Activated CD4-positive, alpha-beta T cell treated with anti-CD3 and anti-CD28 coated beads for 4 hours (primary cell): ENCODE results near the gene FBXL13.
"Not testable (repeated sequence)": the region's sequence is repeated elsewhere in the genome, so short reads cannot be mapped to it uniquely, and the experiment has no call there.

Experiments used
- DNase-seq, 2 donors: peaks; one replicate each; pipeline ENCODE4 v3.0.0-alpha.2; 2020

FBXL13 gene

DNA sequence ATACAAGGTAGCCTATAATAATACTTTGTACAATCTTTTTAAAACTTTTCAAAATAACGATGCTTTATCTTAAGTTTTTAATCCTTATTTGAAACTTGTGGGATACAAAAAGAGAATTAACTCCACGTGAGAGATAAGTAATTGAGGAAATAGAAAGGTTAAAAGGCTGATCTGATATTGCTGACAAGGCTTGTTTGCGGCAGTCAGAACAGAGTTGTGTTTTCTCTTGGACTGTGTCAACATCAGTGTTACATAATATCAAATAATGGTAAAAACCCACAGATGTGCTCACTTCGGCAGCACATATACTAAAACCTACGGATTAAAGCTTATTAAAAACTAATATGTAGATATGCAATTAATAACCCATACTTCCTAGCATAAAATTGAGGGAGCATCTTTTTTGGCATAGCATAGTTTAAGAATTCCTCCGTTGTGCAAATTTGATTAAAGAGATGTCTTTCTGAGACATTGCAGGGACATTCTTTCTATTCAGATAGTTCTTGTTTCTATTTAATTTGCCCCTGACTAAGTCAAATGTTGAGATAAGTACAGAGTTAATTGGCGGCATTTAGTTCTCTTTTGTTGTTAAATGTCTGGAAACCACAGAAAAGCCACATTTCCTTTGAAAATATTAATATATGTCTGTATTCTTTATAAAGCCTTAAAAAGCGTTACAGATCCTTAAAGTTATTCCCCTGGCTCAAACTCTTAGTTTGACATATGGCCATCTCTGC is 262.5 kb downstream of the FBXL13 start:
- no peak for DNase-seq

DNA sequence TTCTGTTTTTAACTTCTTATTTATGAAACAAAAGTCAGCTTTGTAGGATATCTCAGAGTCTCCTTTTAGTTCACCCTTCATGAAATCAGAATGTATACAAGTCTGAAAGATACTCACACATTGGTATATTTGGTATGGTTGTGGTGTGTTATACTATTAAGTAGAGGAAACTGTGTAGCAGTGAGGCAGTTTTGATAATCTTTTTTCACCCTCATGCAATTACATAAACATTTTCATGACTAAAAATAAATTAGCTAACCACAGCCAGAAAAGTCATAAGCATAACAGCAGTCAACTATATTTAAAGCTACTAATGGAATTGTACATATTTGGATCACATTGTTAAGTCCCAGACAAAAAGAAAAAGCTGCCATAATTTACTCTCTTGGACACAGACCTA is 263.7 kb downstream of the FBXL13 start:
- DNase-seq, result no peak

DNA sequence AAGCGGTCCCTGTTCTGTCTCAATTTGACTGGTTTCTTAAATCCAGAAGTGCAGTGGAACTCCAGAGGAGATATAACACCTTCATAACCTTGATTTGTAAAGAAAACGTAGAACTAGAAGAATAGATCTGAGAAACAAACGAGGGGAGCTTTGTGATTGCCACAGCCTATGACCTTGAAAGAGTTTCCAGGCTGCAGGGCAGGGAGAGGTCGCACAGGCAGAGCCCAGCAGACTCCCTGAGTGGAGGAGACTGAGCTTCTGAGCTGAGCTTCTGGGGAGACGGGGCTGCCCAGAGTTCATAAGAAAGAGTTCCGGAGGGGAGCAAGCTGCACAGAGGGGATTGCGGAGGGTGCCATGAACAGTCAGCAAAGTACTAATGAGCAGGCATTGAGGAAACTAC is 268.0 kb downstream of the FBXL13 start:
- DNase-seq, result no peak

DNA sequence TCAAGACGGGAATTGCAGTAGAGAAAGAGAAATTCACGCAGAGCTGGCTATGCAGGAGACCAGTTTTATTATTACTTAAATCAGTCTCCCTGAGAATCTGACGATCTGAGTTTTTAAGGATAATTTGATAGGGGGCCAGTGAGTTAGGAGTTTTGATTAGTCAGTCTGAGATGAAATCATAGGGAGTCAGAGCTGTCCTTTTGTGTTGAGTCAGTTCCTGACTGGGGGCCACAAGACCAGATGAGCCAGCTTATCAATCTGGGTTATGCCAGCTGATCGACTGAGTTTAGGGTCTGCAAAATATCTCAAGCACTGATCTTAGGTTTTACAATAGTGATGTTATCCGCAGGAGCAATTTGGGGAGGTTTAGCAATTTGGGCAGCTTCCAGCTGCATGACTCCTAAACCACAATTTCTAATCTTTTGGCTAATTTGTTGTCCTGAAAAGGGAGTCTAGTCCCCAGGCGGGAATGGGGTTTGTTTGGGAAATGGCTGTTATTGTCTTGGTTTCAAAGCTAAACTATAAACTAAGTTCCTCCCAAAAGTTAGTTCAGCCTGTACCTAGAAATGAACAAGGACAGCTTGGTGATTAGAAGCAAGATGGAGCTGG is 278.5 kb downstream of the FBXL13 start:
- not testable (repeated sequence) for DNase-seq

DNA sequence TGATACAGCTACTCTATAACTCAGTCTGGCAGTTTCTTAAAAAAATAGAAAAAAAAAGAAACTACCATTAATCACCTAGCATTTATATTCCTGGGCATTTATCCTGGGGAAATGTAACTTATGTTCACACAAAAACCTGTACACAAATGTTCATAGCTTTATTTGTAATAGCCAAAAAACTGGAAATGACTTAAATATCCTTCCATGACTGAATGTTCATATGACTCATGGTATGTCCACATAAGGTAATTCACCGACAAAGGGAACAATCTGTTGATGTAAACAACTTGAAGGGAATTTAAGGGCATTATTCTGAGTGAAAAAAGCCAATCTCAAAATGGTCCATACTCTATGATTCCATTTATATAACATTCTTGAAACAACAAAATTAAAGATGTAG is 280.0 kb downstream of the FBXL13 start:
- not testable (repeated sequence) for DNase-seq

DNA sequence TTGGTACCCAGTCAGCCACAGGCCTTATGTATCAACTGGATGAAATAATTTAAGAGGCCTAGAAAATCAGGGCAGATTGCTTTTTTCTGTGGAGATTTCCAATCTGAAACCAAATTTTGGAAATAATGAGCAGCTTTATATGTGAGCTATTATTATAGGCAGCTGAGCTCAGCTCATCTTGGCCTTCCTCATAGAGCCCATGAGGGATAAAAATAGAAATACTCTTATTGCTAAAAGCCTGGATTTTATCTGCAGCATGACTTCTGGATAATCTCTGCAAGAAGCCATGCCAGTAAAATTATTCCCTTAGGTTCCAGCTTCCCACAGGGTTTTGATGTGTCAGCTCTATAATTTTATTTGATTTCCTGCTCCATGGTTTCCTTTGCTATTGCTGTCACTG is 282.8 kb downstream of the FBXL13 start:
- not testable (repeated sequence) for DNase-seq

DNA sequence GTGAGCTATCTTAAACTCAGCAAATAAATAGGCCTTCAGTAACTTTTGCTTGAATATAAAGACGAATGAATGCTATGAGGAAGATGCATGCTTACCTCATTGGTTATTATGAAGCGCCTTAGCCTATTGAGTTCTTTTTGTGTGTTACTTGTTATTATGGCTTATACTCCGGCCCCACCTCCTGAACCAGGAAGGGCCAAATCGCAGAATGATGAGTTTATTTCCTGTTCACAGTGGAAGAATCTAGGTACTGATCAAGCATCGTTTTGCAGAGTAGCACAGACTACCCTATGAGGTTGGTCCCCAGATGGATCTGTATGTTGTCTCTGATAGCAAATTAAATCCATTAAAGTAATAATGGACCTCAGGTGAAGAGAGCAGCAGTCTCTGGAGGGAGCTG is 283.2 kb downstream of the FBXL13 start:
- not testable (repeated sequence) for DNase-seq

DNA sequence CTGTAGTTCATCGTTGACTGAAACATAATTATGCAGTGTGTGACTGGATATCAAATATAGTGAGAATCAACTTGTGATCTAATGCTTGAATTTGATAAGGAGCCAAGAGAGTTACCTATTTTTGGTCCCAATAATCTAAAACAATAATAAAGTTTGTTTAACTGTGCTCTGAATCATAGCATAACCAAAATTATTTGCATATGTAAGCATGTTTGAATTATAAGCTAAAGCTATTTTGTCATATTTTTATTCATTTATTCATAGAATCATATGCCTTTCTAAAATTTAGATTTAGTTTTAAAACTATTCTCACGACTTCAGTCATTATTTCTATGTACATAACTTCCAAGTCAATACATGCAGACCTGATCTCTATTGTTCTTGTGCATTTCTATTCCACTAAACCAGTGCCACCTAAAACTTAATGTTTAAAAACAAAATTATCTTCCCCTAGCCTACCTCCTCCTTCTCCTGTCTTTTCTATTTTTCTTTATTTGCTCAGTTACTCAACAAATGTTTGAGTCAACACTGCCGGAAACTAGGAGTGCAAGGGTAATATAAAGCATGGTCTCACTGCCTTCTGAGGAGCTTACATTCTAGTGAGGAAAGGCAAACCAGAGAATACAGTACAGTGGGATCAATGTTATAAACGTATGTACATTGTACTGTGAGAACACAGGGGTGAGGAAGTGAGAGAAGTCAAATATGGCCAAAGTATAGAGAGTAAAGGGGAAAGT is 284.1 kb downstream of the FBXL13 start:
- DNase-seq, result not testable (repeated sequence)

DNA sequence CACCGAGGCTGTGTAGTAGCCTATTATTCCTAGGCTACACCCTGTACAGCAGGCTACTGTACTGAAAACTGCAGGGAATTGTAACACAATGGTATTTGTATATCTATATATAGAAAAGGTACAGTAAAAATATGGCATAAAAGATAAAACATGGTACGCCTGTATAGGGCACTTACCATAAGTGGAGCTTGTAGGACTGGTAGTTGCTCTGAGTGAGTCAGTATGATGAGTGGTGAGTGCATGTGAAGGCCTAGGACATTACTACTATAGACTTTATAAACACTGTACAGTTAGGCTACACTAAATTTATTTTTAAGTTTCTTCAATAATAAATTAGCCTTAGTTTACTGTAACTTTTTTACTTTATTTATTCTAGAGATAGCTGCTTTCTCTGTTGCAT is 285.8 kb downstream of the FBXL13 start:
- not testable (repeated sequence) for DNase-seq

DNA sequence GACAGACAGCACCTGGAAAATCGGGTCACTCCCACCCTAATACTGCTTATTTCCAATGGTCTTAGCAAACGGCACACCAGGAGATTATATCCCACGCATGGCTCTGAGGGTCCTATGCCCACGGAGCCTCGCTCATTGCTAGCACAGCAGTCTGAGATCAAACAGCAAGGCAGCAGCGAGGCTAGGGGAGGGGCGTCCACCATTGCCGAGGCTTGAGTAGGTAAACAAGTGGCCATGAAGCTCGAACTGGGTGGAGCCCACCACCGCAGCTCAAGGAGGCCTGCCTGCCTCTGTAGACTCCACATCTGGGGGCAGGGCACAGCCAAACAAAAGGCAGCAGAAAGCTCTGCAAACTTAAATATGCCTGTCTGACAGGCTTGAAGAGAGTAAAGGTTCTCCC is 293.7 kb downstream of the FBXL13 start:
- DNase-seq, result not testable (repeated sequence)

DNA sequence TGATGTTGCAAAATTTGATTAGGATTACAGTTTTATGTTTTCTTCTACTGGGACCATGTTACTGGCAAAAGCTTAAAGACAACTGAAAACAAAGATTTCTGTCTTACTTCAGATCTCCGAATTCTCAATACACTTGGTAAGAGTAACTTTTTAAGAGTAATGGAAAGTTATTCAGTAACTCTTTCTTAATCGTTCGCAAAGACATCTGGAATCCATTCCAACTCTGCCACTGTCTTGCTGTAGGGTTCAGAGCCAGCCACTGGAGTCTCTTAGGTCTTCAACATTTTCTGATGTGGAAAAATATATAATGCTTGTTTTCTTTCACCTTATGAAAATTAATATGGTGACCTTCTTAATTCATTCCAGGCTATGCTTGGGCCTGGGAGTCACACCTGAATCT is 295.9 kb downstream of the FBXL13 start:
- DNase-seq, result not testable (repeated sequence)

DNA sequence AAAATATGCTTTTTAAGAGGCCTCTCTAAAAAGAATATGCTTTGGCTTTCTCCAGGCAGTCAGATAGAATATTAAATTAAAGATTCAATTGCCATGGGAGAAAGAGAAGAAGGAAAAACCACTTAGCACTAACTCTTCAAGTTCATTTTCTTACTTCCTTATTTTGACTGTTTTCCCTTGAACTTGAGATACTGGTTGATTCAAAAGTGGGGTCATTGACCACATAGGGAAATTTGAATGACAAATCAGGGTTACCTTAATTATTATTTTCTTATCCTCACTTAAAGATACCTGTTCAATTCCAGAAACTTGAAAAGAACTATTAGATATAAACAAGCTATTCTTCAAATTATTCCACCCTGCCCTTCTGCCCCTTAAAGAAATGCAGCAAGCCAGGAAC is 298.4 kb downstream of the FBXL13 start:
- not testable (repeated sequence) for DNase-seq

DNA sequence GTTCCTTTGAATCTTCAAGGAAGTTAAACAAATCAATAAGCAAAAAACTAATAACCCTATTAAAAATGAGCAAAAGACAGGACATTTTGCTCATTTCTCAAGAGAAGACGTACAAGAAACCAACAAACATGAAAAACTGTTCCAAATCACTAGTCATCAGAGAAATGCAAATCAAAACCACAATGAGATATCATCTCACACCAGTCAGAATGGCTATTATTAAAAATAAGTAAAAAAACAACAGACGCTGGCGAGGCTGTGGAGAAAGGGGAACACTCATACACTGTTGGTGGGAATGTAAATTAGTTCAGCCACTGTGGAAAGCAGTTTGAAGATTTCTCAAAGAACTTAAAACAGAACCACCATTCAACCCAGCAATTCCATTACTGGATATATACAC is 304.1 kb downstream of the FBXL13 start:
- not testable (repeated sequence) for DNase-seq

DNA sequence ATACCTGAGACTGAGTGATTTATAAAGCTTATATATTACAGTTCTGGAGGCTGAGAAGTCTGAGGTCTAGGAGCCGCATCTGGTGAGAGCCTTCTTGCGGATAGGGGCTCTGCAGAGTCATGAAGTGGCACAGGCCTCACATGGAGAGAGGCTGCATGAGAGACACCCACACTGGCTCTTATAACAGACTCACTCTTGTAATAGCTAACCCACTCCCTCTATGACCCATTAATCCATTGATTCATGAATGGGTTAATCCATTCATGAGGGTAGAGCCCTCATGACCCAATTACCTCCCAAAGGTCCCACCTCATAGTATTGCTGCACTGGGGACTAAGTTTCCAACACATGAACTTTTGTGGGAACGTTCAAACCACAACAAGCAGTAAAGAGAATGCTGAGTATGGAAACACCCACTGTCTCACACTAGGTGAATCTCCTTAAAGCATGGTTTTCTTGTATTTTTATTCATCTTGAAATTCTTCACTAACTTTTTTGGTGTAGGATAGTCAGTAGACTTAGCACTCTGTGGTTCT is 304.9 kb downstream of the FBXL13 start:
- DNase-seq, result not testable (repeated sequence)

DNA sequence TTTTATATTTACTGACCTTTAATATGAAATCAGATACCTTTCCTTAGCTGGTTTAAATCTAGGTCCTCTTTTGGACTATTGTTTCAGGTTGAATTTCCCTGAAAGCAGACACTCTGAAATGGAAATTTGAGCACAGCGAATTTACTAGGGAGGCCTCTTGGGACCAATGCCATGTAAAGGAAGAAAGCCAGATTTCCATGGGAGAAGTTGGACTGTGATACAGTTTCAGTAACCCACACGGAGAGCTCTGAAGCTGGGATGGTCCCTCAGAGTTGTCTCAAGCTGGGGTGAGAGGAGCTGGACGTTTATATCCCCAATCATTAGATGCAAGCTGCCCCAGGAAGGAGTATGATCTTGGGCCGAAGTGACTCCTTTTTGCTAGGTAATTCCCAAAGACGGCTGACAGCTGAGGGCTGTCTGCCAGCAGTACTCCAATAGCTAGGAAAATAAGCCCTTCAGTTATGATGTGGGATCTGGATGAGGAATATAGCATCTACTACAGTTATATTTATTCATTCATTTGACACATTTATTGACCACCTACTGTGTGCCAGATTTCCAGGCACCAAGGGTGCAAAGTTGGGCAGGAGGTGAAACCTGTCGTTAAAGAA is 311.2 kb downstream of the FBXL13 start:
- DNase-seq, result not testable (repeated sequence)
